Neural cell (in vitro differentiated cells): ENCODE results near the gene SNCB. TPM values are rescaled to one million over a fixed set of nuclear protein-coding genes. Genes with fewer than 3 reads are reported as not detected.

Experiments used
- H2AFZ ChIP-seq: fragments of 200-600, 300-800 bp; sonication (generic), shearing (Covaris generic); 2 replicates; pipeline ENCODE4 v1.6.0; 2014; ENCODE audit warnings: low read depth, mild to moderate bottlenecking, antibody characterized with exemption, low read length, moderate library complexity
- H3F3A ChIP-seq: fragments of 200-600 bp; shearing (Covaris generic); 2 replicates; pipeline ENCODE4 v1.6.1; 2016; ENCODE audit warnings: mild to moderate bottlenecking, moderate library complexity, mixed read lengths, antibody characterized with exemption, low read length; ENCODE audit not compliant: insufficient read depth, poor library complexity, severe bottlenecking
- H3K27ac ChIP-seq: fragments of 200-600, 300-800 bp; sonication (generic), shearing (Covaris generic); 2 replicates; pipeline ENCODE4 v1.5.1; 2014; ENCODE audit warnings: mild to moderate bottlenecking, low read length, moderate library complexity
- H3K27me3 ChIP-seq: fragments of 300-800, 200-600 bp; sonication (generic), shearing (Covaris generic); 2 replicates; pipeline ENCODE4 v1.6.0; 2014; ENCODE audit warnings: mild to moderate bottlenecking, low read depth, low read length, moderate library complexity; ENCODE audit not compliant: insufficient read depth
- H3K36me3 ChIP-seq: fragments of 300-800, 200-600 bp; sonication (generic), shearing (Covaris generic); 2 replicates; pipeline ENCODE4 v1.5.1; 2014; ENCODE audit warnings: mild to moderate bottlenecking, antibody characterized with exemption, low read length, moderate library complexity; ENCODE audit not compliant: insufficient read depth
- H3K4me2 ChIP-seq: fragments of 300-800, 200-600 bp; sonication (generic), shearing (Covaris generic); 2 replicates; pipeline ENCODE4 v1.6.0; 2014; ENCODE audit warnings: mild to moderate bottlenecking, low read length
- H3K4me3 ChIP-seq: fragments of 300-800, 200-600 bp; sonication (generic), shearing (Covaris generic); 2 replicates; pipeline ENCODE4 v1.5.1; 2014; ENCODE audit warnings: mild to moderate bottlenecking, low read length, moderate library complexity
- H3K79me2 ChIP-seq: fragments of 200-600 bp; shearing (Covaris generic); replicated peaks from 2 replicates; pipeline ENCODE4 v1.6.0; 2014; ENCODE audit warnings: mild to moderate bottlenecking, low read length, moderate library complexity; ENCODE audit not compliant: insufficient read depth
- H3K9ac ChIP-seq: fragments of 300-800, 200-600 bp; sonication (generic), shearing (Covaris generic); 2 replicates; pipeline ENCODE4 v1.6.1; 2016; ENCODE audit warnings: mild to moderate bottlenecking, low read length, mixed read lengths
- H3K9me2 ChIP-seq: fragments of 200-600 bp; shearing (Covaris generic); 2 replicates; pipeline ENCODE4 v1.6.1; 2016; ENCODE audit warnings: mild to moderate bottlenecking, low read length, mixed read lengths; ENCODE audit not compliant: insufficient read depth
- H3K9me3 ChIP-seq: fragments of 200-600, 300-800 bp; sonication (generic), shearing (Covaris generic); 2 replicates; pipeline ENCODE4 v1.6.1; 2016; ENCODE audit warnings: mild to moderate bottlenecking, mixed run types, low read length, moderate library complexity, mixed read lengths
- H4K20me1 ChIP-seq: fragments of 200-600 bp; shearing (Covaris generic); 2 replicates; pipeline ENCODE4 v1.6.1; 2016; ENCODE audit warnings: mild to moderate bottlenecking, mixed run types; ENCODE audit not compliant: insufficient read depth
- CTCF ChIP-seq: fragments of 450-650 bp; IDR thresholded peaks from 2 replicates; pipeline ENCODE4 v1.5.1; 2014; ENCODE audit warnings: antibody characterized with exemption, mild to moderate bottlenecking, moderate library complexity; ENCODE audit not compliant: poor library complexity, severe bottlenecking
- EP300 ChIP-seq: fragments of 450-650 bp; conservative IDR thresholded peaks from 2 replicates; pipeline ENCODE4 v1.6.1; 2014; ENCODE audit warnings: antibody characterized with exemption, mild to moderate bottlenecking, moderate library complexity; ENCODE audit not compliant: poor library complexity, severe bottlenecking
- EZH2 ChIP-seq: fragments of 200-600, 300-800 bp; shearing (Covaris generic), sonication (generic); IDR thresholded peaks from 2 replicates; pipeline ENCODE4 v1.6.1; 2014; ENCODE audit warnings: antibody characterized with exemption, low read length, borderline replicate concordance, mild to moderate bottlenecking; ENCODE audit not compliant: insufficient read depth, poor library complexity, severe bottlenecking
- MXI1 ChIP-seq: fragments of 450-650 bp; conservative IDR thresholded peaks from 2 replicates; pipeline ENCODE4 v1.6.1; 2014; ENCODE audit warnings: antibody characterized with exemption, mild to moderate bottlenecking; ENCODE audit not compliant: poor library complexity, severe bottlenecking
- POLR2AphosphoS5 ChIP-seq: IDR thresholded peaks from 2 replicates; pipeline ENCODE4 v1.6.1; 2012
- RAD21 ChIP-seq: fragments of 450-650 bp; conservative IDR thresholded peaks from 2 replicates; pipeline ENCODE4 v1.6.1; 2014; ENCODE audit warnings: antibody characterized with exemption, mild to moderate bottlenecking, moderate library complexity
- REST ChIP-seq: IDR thresholded peaks from 2 replicates; pipeline ENCODE4 v1.6.1; 2012; ENCODE audit warnings: borderline replicate concordance
- SMC3 ChIP-seq: fragments of 450-650 bp; conservative IDR thresholded peaks from 2 replicates; pipeline ENCODE4 v1.6.1; 2014; ENCODE audit warnings: antibody characterized with exemption, mild to moderate bottlenecking, moderate library complexity; ENCODE audit not compliant: poor library complexity
- TAF1 ChIP-seq: IDR thresholded peaks from 2 replicates; pipeline ENCODE4 v1.6.1; 2012; ENCODE audit warnings: low read depth
- polyA plus RNA-seq: library from polyadenylated mRNA; depleted of rRNA; stranded (reverse); fragments of >200 nt; gene quantifications from 2 replicates; pipeline ENCODE4 v1.2.3, GENCODE V29; 2014

SNCB gene
- polyA plus RNA-seq, 1 donor from 2014 or later = 10.1 TPM

DNA sequence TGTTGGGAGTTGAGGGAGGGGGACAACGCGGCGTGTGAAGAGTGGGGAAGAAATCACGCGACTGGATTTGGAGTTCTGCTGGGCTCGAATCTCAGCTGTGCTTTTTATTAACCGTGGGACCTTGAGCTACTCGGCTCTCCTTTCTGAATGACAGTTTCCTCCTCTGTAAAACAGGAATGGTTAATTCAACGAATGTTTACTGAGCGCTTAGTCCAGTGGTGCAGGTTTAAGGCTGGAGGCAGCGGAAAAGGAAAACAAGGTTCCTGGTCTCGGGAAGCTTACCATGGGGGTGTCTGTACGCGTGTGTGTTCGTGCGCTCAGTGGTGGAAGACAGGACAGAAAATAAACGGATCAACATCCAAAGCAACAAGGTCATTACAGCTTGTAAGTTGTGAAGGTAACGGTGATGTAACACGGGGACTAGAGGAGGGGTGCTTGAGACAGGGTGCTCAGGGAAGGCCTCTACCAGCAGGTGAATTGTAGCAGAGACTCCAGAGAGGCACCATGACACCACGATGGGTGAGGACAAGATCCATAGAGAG lies 418 bp upstream of the SNCB start:
- H3K27me3 ChIP-seq = peaks cover 50% of the 10 kb centered on the region
- peak overlapping the region; percentile 89 for H3K4me2 ChIP-seq
- H3K36me3 ChIP-seq = no peaks in the 10 kb centered on the region
- H3K9me3 ChIP-seq = no peaks in the 10 kb centered on the region
- no peaks in the 10 kb centered on the region for H3K79me2 ChIP-seq
- peak overlapping the region; percentile 37 for H3K27ac ChIP-seq
- H3K4me3 ChIP-seq = peak overlapping the region; percentile 85
- H2AFZ ChIP-seq = no peak overlapping the region
- H4K20me1 ChIP-seq = no peaks in the 10 kb centered on the region
- H3K9me2 ChIP-seq = no peaks in the 10 kb centered on the region
- H3K9ac ChIP-seq = peak overlapping the region; percentile 76
- H3F3A ChIP-seq = no peaks in the 10 kb centered on the region
- no peak for TF ChIP-seq CTCF
- peak; percentile 13 for TF ChIP-seq EP300
- no peak for TF ChIP-seq RAD21
- TF ChIP-seq MXI1 = no peak
- no peak for TF ChIP-seq EZH2
- no peak for TF ChIP-seq POLR2AphosphoS5
- no peak for TF ChIP-seq TAF1
- TF ChIP-seq SMC3 = no peak
- peak; percentile 44 for TF ChIP-seq REST

GRCh38 chr5:176629317-176629852 lies 949 bp downstream of the SNCB start:
- no peaks in the 10 kb centered on the region for H3K9me2 ChIP-seq
- no peak for TF ChIP-seq TAF1
- no peak for TF ChIP-seq CTCF
- no peak for TF ChIP-seq EZH2
- TF ChIP-seq SMC3 = no peak
- peak overlapping the region; percentile 85 for H3K4me3 ChIP-seq
- no peak overlapping the region for H3K4me2 ChIP-seq
- no peaks in the 10 kb centered on the region for H3K79me2 ChIP-seq
- no peaks in the 10 kb centered on the region for H3K36me3 ChIP-seq
- H3K27ac ChIP-seq = no peak overlapping the region
- H2AFZ ChIP-seq = no peak overlapping the region
- H3F3A ChIP-seq = no peaks in the 10 kb centered on the region
- no peaks in the 10 kb centered on the region for H3K9me3 ChIP-seq
- H3K9ac ChIP-seq = peak overlapping the region; percentile 76
- H4K20me1 ChIP-seq = no peaks in the 10 kb centered on the region
- peaks cover 50% of the 10 kb centered on the region for H3K27me3 ChIP-seq
